HG02588 (cell line): ENCODE measurements around the gene PARD6B.
"Not testable (repeated sequence)": the region's sequence is repeated elsewhere in the genome, so short reads cannot be mapped to it uniquely, and the experiment has no call there.

ENCODE experiments used
- ATAC-seq: cut with Tn5 transposase; IDR thresholded peaks from one replicate; pipeline ENCODE4 v1.9.1; 2021; ENCODE audit warnings: mild to moderate bottlenecking, moderate library complexity; ENCODE audit not compliant: unreplicated experiment

Gene PARD6B

GRCh38 chr20:50794846-50795634 is 63.7 kb downstream of the PARD6B start, which contains the start of gene BCAS4:
TSS of gene BCAS4 (plus strand) at chr20:50795061. CDS start at chr20:50795084, 23 bp downstream.
- peak; percentile 62 for ATAC-seq

- ATAC-seq: no peak
Measured at GRCh38 chr20:50797142-50797541, 65.8 kb downstream of the PARD6B start.

- no peak for ATAC-seq
Measured at GRCh38 chr20:50798650-50799049, 67.3 kb downstream of the PARD6B start.

- no peak for ATAC-seq
Measured at GRCh38 chr20:50799176-50799889, 68.0 kb downstream of the PARD6B start.

GRCh38 chr20:50799890-50800550 is 68.6 kb downstream of the PARD6B start:
- peak; percentile 38 for ATAC-seq

GRCh38 chr20:50800986-50801746 is 69.8 kb downstream of the PARD6B start:
- not testable (repeated sequence) for ATAC-seq

- no peak for ATAC-seq
Measured at GRCh38 chr20:50801747-50802125, 70.4 kb downstream of the PARD6B start.

- ATAC-seq: no peak
Measured at GRCh38 chr20:50802289-50802688, 70.9 kb downstream of the PARD6B start.

- no peak for ATAC-seq
Measured at GRCh38 chr20:50804437-50805348, 73.3 kb downstream of the PARD6B start.

GRCh38 chr20:50805349-50805684 is 73.9 kb downstream of the PARD6B start:
- no peak for ATAC-seq

GRCh38 chr20:50806126-50806768 is 74.9 kb downstream of the PARD6B start:
- ATAC-seq: no peak
